ENCODE results near the gene DNAH8.
A peak's percentile ranks its signal among the peaks of the same experiment; 100 is the strongest.
"Not testable (repeated sequence)": the region's sequence is repeated elsewhere in the genome, so short reads cannot be mapped to it uniquely, and the experiment has no call there.

The DNAH8 gene

DNA sequence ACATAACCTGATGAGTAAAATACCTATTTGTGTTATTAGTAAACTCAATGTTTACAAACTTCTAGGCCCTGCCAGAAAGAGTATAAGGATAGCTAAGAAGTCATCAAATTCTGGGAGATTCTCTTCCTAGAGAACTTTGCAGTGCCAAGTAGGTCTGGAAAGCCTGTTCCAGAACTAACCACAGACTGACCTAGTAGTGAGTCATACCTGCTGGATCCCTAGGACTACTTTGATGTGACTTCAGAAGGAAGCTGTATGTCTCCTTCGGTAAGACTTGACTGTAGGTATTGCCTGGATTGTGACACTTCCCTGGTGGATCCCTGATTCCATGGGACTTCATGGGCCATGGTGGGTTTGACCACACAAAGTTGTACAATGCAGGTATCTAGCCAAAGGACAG, 131.7 kb downstream of the DNAH8 start:
- no peak for DNase-seq

DNA sequence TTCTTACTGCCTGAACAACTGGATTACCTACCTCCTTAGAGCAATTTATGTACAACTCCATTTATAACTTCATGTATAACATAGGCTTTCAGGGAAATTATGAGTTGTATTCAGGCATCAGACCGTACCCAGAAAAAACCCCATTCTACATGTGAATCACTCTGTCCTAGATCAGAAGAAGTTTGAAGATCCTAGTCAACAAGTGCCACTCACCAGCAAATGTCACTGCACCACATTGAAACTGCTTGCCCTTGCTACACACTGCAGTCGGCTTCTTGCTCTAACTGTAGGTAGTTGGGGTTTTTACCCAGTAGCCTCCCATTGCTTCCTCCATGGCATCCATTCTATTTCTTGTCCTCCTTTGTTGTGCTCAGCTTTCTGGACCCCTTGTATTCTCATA, 132.4 kb downstream of the DNAH8 start:
- no peak for DNase-seq

DNA sequence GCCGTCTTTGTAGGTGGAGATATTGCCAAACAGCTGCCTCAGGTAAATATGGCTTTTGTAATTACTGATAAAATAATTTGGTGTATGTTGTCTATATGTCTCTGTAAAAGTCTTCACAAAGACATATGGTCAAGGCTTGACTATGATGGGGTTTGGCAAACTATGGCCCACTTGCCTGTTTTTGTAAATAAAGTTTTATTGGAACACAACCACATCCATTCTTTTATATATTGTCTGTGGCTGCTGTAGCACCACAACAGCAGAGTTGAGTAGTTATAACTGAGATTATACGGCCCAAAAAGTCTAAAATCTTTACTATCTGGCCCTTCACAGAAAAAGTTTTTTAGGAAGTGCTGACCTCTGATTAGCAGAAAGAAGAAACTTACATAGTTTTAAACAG, 133.6 kb downstream of the DNAH8 start:
- no peak for DNase-seq

DNA sequence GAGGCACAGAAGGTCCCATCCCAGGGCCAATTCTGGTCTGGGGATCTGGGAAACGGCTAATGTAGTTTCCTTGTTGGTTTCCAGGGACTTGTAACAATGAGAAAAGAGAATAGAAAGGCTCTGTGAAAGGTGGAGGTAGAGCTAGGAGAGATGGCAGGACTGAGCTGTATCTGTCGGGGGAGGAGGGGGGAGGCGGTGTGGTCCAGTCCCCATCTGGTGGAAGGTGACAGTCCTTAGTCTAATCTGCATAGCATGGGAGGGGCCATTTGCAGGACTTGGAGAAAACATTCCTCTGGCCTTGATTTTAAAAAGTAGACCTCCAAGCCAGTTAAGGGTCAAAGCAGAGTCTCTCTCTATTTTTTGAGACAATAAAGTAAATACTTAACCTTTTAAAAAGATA, 137.1 kb downstream of the DNAH8 start:
- no peak for DNase-seq

DNA sequence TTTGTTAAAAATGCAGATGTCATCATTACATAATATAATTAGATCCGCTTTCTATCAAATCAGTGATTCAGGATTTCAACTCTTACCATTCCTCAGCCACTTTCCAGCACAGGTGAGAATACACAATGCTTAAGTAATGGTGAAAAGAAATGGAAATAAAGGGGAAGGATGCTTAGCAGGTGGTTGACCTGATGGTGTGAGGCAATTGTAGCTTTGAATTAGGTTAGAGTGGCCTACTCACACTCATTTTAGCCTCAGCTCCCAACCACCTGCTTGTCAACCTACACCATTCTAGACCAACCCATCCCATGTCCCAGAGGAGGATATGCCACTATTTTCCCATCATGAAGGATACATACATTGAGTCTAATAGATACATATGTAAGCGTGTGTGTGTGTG, 138.1 kb downstream of the DNAH8 start:
- no peak for DNase-seq

GRCh38 chr6:38856492-38856891, 141.4 kb downstream of the DNAH8 start:
- DNase-seq, result no peak

GRCh38 chr6:38857815-38858214, 142.7 kb downstream of the DNAH8 start:
- DNase-seq, result no peak

DNA sequence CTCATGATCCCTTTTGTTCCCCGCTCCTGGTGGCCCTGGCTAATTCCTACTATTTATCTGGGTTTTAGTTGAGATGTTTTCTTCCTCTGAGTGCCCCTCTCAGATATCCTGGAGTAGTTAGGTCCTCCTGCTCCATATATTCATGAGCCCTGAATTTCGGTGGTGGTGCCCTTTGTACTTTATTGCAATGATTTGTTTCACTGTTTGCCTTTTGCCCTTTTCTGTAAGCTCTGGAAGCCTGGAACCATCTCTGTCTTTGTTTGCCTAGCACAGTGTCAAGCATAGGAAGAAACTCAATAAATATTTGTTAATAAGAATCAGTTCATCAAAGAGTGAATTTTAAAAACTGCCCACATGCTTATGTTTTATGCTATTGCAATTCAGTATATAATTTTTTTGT, 144.9 kb downstream of the DNAH8 start:
- DNase-seq, result no peak

DNA sequence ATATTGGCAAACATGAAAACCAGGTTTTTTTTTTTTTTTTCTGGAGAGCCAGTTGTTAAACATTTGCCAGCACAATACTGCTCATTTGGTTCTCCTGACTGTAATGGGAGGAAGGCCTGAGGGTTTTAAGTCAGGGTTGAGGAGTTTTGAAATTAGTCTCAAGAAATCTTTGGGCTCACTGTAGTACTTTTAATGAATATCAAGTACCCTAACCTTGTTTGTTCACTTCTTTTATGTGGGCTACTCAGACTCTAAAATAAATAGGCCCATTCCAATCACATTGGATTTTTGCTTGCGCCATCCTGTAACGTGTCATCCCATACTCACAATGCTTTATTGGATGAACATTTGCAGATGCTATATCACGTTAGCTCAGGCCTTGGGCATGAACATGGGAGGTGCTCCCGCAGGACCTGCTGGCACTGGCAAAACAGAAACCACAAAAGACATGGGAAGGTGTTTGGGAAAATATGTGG, 146.9 kb downstream of the DNAH8 start:
- DNase-seq, result no peak

DNA sequence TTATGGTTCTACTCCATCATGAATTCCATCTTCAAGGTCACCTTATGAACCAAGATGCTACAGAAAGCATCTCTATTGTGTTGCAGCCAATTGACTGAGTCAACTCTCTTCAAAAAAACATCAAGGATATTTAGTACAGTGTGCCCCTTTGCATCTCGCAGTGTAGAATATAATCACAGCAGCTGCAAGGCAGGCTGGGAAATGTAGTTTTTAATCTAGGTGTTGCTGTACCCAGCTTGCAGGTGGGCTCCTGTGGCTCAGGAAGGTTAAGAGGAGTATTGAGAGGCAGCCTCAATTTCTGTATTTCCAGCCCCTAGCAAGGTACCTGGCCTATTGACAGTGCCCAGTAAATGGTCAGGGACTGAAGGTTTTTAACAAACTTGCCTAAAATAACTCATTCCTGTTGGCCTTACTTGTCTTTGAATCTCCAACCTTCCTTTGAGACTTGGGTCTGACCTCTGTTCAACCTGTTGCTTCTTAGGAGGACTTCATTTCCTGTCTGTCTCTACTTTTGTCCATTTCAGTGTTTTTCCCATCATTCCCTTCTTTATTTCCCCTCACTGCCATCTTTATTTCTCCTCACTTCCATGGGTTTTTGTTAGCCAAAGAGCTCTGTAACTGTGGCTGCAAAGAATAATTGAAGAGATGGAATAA, 150.5 kb downstream of the DNAH8 start:
- DNase-seq, result no peak

DNA sequence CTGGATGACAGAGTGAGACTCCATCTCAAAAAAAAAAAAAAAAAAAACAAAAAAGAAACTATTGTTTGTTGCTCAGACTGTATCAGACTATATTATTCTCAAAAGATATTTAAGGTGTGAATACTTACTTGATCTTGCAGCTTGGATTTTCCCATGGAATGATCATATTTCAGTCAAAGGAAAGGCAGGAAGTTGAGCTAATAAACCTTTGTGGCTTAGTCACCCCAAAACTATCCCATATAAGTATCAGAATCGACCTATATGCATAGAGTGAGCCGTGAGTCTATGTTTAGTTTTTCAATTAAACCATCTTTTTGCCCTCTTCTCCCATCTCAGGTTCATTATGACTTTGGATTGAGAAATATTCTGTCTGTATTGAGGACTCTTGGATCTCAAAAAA, 152.6 kb downstream of the DNAH8 start:
- no peak for DNase-seq

DNA sequence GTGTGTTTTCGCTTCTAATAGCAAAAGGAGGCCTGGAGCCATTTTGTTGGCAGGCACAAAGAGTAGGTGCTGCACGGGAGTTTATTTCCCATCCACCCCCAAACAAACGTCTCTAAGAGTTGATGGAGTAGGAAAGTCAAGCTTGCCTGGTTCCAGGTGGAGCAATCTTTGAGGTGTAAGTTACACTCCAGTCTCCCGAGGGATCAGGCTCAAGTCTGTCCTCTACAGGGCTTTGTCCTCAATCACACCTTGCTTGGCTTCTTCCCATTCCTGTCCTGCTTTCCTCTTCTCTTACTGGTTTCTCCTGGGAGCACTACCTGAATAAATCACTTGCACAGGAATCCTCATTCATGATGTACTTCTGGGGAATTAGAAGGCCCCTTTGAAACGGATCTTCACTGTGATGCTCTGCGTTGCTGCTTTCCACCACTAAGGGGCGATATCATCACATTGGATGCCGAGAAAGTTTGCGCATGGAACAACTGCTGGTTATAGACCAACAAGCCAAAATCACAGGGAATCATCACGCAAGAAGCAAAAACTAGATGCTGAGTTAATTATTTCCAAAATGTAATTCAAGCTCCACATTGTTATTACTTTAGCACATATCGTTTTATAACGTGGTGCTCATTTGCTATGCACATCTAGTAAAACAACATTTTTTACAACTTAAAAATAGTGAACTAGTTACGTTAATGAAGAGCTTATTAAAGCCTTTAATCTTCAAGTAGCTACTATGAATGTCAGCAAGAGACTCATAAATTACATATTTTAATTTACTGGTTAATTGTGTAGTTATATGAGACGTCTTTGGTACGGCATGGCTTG, 156.8 kb downstream of the DNAH8 start:
- DNase-seq, result peak; percentile 12 to 74

DNA sequence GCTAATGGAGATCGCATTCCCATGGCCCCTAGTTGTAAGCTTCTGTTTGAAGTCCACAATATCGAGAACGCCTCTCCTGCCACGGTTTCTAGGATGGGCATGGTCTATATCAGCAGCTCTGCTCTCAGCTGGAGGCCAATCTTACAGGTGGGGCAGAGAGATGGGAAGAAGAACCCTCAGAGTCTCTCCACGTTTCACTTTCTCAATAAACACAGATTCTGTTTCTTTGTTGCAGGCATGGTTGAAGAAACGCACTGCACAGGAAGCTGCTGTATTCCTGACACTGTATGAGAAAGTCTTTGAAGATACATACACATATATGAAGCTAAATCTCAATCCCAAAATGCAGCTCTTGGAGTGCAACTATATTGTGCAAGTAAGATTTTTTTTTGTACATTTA, 157.9 kb downstream of the DNAH8 start:
- no peak for DNase-seq

DNA sequence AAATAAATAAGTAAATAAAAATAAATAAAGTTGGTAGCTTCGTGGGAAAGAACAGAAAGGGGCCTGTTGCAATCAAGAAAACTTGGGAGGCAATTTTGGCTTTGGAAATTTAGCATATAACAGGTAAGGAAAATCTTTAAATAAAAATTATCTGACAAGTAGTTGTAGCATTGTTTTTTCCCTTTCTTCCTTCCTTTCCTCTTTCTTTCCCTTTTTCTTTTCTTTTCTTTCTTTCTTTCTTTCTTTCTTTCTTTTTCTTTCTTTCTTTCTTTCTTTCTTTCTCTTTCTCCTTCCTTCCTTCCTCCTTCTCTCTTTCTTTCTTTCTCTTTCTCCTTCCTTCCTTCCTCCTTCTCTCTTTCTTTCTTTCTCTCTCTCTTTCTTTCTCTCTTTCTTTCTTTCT, 158.7 kb downstream of the DNAH8 start:
- not testable (repeated sequence) for DNase-seq

DNA sequence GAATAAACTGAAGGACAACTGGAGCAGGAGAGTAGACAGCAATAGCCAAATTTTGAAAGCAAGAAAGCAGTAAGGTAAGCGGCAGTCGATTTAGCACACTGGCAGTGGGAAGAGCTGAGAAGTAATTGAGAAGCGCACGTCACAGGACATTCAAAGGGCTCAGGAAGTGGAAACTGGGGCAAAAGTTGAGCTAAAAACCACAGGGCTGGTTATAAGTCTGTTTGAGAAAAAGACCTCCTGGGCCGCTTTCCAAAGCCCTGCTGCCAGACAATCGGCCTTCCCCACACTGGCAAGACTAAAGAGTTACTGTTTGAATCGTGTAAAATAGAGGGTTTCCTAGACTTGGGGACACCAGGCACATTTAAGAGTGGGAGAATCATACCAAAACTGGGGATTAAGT, 161.4 kb downstream of the DNAH8 start:
- DNase-seq, result peak; percentile 40 to 49

DNA sequence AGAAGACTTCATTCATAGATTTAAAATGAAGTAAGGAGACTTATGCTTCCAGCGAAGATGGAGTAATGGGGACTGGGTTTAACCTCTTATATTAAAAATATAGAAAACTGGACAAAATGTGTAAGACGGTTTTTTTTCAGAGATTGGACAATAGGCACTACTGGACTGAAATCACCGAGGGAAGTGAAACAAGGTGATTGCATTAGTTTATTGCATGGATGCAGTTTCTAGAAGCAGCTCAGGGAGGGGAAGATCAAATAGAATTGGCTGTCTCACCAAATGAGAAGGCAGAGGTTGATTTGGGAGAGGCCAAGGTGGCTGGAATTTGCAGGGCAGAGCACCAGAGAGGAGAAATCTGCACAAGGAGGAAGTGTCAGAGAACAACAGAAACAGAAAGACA, 162.6 kb downstream of the DNAH8 start:
- peak; percentile 52 to 56 for DNase-seq

DNA sequence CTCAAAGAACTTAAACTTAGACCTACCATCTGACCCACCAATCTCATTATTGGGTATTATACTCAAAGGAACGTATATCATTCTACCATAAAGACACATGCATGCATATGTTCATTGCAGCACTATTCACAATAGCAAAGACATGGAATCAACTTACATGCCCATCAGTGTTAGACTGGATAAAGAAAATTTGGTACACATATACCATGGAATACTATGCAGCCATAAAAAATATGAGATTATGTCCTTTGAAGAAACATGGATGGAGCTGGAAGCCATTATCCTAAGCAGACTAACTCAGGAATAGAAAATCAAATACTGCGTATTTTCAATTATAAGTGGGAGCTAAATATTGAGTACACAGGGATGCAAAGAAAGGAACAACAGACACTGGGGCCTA, 167.0 kb downstream of the DNAH8 start:
- no peak for DNase-seq

DNA sequence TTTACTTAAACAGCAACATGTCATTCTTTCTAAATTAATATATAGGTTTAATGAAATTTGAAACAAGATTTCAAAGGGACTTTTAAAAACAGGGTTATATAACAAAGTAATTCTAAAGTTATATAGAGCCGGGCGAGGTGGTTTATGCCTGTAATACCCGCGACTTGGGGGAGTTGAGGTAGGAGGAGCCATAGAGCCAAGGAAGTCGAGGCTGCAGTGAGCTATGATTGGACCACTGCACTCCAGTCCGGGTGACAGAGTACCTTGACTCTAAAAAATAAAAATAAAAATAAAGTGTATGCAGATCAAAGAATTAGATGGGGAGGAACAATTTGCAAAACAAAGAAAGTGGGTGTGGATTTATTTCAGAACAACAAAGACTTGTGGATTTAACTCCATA, 182.4 kb downstream of the DNAH8 start:
- DNase-seq, result no peak

DNA sequence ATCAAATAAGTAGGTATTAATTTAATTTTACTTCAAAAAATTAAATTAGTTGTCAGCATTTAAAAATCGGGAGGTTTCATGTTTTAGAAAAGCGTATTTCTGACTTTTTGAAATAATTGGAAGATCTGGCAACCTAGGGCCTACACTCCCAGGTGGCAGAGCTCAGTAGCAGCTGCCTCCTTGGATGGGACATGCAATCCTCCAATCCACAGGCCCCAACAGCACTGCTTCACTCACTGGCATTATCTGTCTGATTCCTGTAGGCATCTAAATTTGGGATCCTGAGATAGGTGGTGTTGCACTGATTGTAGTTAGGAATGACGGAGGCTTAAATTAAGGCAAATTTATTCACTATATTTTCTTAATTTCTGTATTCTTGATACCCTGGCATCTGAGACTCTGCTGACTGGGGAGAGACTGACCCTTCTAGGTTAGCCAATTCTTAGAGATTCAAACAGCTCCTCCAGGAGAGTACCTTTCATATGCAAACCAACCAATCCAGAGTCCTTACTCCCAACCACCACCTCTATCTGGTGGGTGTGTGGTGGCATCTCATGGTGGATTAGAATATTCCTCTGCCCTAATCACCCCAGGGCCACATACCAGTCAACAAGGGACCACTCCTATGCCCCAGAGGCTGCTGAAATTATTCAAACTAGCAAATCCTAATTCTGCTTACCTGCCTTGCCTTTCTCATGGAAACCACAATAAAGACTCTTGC, 186.9 kb downstream of the DNAH8 start:
- DNase-seq, result no peak

- DNase-seq, result no peak
These were observed 191.5 kb downstream of the DNAH8 start for GRCh38 chr6:38906582-38906981.

DNA sequence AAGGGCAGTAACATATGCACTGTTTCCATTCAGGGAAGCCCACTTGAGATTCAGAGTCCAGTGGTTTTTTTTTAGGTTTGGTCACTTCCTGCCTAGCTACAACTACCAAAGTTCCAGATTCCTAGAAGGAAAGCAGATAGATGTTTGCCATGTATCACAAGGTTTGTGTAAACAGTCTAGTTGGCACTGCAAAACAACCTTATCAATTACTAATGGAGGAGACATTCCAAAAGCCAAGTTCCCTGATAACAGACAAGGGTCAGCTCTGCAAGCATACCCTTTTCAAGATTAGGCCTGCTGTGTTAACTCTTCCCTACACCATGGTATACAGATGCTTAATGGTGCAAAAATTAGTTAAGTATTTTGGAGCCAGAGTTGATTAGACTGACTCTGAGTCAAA, 192.2 kb downstream of the DNAH8 start:
- no peak for DNase-seq

GRCh38 chr6:38909015-38909730, 194.1 kb downstream of the DNAH8 start:
- no peak for DNase-seq

DNA sequence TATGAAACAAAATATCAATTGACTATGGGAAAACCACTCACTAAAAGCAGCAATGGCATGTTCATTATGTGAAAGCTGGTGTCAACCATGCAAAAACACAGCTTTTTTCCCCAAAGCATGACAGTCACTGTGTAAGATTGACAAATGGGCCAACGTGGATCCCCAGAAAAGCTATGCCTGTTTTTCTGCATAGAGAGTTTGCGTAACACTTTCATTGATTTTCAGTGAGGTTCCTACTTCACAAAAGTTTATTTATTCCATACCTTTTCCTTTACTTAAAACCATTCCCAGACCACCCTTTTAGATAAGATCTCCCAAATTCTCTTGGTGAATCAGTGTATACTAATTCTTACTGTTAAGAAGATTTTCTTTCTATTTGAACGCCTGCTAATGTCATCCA, 195.1 kb downstream of the DNAH8 start:
- DNase-seq, result no peak

All from inflammatory macrophage treated with lipopolysaccharide for 1 hour (primary cell).